GM18909 (cell line): Measurements from ENCODE around the gene DOLK.

Source experiments
- ATAC-seq: cut with Tn5 transposase; IDR thresholded peaks from one replicate; pipeline ENCODE4 v1.9.1; 2021; ENCODE audit warnings: mild to moderate bottlenecking; ENCODE audit not compliant: unreplicated experiment, poor library complexity

DOLK gene

DNA sequence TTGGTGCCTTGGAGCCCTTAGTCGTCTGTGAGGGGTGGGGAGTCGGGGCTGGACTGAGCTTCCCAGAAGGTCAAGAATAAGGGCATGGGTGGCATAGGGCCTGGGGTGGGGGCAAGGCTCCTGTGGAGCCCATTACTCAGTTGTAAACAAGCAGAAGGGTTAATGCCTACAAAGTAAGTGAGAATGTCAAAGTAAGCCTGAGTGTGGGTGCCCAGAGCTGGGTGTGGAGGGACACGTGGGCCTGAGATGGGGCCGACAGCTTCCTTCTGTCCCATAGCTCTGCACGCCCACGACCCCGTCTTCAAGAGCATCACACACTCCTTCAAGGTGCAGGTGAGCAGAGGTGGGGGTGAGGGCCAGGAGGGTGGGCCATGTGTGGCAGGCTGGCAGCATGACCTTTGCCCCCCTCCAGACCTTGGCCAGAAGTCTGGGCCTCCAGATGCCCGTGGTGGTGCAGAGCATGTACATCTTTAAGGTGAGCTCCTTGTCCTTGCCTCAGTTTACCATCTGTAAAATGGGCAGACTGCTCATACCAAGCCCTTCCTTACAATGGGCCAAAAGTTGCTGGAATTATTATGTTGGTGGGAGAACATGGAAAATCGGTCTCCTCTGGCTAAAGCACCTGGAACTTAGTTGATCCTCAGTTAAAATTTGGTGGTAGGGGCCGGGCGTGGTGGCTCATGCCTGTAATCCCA is 11.1 kb downstream of the DOLK start:
- no peak for ATAC-seq

DNA sequence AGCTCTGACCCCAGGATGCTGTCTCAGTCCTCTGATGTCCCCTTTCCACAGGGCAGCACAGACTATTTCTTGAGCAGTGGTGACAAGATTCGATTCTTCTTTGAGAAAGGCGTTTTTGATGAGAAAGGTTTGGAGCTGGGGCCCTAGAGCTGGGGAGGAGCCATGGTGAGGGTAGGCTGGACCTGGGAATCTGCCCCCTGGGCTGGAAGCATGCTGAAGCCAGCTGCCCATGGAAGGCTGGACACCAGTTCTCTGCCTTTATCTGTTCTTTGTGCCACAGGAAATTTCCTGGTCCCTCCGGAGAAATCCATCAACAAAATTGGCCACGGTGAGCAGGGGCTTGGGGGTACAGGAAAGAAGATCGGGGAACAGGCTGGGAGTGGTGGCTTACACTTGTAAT is 13.7 kb downstream of the DOLK start:
- no peak for ATAC-seq

DNA sequence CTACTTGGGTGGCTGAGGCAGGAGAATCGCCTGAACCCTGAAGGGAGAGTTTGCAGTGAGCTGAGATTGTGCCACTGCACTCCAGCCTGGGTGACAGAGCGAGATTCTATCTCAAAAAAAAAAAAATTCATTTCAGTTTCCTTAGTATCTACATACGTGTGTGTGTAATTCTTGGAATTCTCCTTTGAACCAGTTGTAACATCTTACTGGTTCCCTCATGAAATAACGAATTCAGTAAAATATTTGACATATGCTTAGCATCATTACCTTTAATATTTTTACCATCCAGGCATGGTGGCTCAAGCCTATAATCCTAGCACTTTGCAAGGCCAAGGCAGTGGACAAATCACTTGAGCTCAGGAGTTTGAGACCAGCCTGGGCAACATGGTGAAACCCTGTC is 17.8 kb downstream of the DOLK start:
- no peak for ATAC-seq

DNA sequence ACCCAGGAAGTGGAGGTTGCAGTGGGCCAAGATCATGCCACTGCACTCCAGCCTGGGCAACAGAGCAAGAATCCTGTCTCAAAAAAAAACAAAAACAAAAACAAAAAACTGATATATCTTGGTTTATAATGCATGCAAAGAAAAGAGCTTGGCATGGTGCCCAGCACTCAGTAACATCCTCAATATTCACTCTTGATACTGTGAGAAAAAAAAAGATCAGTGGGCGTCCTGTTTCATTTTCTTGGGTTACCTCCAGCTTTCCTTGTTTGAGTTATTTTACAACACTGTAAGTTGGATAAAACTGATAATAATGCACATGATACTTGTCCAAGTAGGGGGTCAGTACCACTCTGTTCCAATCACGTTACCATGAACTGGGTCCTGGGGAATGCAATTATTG is 18.8 kb downstream of the DOLK start:
- no peak for ATAC-seq

DNA sequence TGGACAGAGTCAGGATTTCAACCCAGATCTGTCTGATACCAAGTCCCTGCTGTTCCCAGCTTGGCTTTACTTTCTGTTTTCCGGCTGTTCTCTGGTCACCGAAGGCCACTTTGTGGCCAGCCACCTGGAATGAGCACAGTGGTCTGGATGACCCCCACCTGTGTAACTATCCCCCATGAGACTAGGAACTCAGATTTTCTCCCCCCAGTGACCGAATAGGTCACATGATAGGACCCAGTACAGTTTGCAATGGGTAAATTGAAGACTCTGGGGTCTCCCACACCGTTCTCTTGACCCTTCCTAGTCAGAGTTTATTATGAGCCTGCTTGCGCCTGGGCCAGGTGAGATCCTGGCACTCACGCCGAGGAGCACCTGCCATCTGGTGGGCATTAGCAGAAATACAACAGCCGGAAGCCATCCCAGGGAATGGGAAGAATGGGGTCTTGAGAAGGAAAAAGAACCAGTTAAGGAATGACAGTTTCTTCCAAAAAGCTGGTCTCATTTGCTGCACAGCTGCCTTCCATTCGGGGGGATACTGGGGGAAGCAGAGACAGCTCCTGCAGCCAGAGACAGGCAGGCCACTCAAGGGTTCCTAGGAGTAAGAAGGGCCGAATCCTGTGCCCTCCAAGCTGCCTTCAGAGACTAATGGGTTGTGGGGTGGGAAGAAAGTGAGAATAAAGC is 19.5 kb downstream of the DOLK start:
- ATAC-seq, result no peak

DNA sequence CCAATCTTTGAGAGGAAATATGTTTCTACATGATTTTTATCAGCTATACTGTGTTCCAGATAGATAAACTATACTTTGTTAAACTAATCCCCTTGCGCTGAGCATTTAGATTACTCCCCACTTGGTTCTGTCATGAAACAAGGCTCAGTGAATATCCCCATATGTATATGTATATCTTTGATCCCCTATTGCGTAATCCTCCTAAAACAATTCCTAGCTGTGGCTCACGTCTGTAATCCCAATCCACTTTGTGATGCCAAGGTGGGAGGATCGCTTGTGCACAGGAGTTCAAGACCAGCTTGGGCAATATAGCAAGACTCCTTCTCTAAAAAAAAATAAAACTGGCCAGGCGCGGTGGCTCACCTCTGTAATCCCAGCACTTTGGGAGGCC is 23.9 kb downstream of the DOLK start:
- ATAC-seq, result no peak

DNA sequence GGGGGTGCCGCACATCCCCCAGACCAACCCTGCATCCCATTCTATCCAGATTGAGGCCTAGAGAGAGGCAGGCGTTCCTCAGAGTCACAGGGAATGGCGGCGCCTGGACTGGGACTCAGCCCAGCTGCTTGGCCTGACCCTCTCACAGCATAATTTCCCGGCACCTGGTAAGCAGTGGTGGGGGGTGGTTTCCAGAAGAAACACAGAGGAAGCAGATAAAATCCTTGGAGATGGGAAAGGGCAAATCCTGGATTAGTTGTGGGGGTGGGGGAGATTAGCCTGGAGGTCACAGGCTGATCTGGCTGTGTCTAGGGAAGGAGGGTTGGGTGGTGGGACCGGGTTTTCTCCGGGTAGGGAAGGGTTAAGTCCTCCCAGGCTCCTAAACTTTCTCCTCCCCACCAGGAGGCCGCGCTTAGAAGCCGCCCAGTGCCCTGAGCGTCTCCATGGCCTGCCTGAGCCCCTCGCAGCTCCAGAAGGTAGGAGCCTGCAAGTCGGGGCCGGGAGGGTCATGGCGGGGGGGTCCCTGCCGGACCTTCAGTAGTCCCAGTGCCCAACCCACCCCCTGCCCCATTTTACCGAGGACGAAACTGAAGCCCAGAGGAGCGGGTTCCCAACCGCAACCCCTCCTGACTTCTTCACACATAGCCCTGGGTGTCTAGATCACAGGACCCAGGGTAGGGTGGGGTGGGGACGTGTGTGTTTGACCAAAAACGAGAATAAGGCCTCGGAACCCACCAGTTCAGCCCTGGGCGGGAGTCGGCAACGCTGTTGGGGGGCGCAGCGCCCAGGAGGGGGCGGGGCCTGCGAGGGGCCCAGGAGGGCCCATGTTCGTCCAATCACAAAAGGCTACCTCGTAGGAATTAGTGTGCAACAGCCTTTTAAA is 25.3 kb downstream of the DOLK start:
- ATAC-seq, result no peak

DNA sequence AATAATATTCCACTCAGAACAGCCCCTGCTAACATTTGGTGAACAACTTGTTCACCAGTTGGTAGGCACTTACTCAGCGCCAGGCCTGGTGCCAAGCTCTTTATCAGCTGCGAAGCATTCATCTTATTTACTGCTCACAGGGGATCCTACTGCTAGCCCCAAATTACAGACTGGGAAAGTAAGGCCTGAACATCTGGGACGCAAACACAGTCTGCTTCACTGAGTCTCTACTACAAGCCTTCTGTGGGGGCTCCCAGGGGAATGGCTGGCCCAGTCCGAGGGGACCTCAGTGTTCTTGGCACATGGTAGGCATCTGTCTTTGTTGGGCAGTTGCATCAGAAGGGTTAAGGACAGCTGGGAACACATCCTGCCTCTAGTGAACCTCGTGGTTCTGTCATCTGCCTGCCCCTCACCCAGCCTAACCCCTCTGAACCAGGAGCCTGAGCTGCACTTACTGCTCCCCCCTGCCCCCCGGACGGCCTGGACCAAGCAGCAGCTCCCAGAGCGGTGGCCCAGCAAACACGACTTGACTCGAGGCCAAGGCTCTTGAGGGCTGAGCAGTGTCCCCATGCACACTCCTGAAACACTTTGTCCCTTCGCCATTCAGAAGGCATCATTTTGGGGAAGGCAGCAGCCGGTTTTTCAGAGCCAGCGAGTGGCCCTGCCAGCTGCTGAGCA is 26.9 kb downstream of the DOLK start, which contains the start of gene PHYHD1:
Gene PHYHD1, plus strand, starts transcription at position 602 of the 678 bp plus-strand sequence. CDS start 1,342 bp downstream, outside the sequence.
- ATAC-seq, result no peak

DNA sequence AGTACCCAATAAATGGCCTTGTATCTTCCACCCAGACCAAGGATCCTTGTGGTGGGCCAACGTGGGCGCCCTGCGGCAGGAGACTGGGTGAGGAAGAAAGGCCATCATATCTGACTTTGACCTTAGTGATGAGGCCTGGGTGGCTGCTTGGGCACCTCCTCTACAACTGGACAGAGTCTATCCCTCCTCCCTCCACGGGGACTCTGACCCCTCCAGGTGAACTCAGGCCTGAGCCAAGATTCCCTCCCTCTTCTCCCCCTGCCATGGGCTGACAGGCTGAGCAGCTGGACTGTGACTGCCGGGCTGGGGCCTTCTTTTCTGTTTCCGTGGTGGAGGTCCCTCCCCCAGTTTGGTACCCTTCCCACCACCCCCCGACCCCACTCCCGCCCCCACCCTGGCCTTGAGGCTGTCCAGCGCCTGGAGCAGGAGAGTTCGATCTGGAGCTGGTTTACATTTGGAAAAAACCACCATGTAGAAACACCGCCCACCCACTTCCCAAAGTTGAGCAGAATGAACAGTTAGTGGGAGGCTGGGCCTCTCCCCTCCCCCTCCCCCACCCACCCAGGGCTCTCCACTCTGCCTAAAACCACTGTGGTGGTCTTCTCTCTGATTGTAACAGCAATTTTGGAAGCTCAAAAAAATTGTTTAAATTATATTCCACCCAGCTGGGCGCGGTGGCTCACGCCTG is 27.9 kb downstream of the DOLK start:
- ATAC-seq, result no peak

DNA sequence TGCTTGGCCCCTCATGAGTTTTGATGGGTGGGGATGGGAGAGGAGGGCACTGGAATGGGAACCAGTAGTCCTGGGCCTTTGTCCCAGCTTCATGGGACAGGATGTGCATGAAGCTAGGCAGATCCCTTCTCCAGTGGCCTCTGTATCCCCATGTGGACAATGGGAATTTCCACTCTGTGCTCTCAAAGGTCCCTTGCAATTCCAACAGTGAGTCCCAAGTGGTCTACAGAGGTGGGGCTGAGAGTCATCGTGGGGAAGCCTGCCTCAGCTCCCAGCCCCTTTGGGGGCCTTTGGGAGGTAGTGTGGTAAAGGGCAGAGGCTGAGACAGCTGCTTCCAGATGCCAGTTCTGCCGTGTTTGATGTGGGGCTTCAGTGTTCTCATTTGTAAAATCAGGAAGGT is 28.5 kb downstream of the DOLK start:
- no peak for ATAC-seq

DNA sequence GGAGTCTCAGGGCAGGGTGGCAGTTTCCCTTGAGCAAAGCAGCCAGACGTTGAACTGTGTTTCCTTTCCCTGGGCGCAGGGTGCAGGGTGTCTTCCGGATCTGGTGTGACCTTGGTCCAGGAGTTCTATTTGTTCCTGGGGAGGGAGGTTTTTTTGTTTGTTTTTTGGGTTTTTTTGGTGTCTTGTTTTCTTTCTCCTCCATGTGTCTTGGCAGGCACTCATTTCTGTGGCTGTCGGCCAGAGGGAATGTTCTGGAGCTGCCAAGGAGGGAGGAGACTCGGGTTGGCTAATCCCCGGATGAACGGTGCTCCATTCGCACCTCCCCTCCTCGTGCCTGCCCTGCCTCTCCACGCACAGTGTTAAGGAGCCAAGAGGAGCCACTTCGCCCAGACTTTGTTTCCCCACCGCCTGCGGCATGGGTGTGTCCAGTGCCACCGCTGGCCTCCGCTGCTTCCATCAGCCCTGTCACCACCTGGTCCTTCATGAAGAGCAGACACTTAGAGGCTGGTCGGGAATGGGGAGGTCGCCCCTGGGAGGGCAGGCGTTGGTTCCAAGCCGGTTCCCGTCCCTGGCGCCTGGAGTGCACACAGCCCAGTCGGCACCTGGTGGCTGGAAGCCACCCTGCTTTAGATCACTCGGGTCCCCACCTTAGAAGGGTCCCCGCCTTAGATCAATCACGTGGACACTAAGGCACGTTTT is 30.1 kb downstream of the DOLK start:
- ATAC-seq, result no peak

DNA sequence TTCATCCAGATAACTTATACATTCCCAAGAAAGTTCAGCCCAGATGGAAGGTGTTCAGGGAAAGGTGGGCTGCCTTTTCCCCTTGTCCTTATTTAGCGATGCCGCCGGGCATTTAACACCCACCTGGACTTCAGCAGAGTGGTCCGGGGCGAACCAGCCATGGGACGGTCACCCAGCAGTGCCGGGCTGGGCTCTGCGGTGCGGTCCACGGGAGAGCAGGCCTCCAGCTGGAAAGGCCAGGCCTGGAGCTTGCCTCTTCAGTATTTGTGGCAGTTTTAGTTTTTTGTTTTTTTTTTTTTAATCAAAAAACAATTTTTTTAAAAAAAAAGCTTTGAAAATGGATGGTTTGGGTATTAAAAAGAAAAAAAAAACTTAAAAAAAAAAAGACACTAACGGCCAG is 30.7 kb downstream of the DOLK start:
- ATAC-seq, result no peak

DNA sequence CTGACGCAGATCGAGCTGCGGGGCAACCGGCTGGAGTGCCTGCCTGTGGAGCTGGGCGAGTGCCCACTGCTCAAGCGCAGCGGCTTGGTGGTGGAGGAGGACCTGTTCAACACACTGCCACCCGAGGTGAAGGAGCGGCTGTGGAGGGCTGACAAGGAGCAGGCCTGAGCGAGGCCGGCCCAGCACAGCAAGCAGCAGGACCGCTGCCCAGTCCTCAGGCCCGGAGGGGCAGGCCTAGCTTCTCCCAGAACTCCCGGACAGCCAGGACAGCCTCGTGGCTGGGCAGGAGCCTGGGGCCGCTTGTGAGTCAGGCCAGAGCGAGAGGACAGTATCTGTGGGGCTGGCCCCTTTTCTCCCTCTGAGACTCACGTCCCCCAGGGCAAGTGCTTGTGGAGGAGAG is 31.2 kb downstream of the DOLK start:
- no peak for ATAC-seq

DNA sequence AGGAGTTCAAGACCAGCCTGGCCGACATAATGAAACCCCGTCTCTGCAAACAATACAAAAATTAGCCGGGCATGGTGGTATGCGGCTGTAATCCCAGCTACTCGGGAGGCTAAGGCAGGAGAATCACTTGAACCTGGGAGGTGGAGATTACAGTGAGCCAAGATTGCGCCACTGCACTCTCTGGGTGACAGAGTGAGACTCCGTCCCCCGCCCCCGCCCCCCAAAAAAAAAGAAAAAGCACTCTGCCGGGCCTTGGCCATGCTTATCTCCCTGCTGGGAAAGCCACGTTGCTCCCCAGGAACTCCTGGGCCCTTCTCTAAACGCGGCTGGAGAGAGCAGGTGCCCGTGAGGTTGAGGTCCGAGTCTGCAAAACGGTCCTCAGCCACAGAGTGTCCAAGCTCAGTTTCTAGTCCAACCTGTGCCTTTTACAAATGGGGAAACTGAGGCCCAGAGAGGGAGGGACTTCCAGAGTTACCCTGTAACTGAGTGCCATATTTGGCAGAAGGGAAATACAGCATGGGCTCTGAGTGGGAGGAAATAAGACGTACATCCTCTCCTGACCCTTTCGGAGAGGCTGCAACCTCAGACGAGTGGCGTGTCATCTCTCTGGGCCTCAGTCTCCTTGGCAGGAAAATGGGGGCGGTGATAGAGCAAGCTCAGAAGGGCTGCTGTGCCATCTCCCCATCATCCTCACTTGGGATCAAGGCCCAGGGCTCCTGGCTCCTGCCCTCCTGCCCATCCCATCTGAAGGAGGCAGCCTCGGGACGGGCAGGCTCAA is 33.2 kb downstream of the DOLK start:
- ATAC-seq, result no peak

DNA sequence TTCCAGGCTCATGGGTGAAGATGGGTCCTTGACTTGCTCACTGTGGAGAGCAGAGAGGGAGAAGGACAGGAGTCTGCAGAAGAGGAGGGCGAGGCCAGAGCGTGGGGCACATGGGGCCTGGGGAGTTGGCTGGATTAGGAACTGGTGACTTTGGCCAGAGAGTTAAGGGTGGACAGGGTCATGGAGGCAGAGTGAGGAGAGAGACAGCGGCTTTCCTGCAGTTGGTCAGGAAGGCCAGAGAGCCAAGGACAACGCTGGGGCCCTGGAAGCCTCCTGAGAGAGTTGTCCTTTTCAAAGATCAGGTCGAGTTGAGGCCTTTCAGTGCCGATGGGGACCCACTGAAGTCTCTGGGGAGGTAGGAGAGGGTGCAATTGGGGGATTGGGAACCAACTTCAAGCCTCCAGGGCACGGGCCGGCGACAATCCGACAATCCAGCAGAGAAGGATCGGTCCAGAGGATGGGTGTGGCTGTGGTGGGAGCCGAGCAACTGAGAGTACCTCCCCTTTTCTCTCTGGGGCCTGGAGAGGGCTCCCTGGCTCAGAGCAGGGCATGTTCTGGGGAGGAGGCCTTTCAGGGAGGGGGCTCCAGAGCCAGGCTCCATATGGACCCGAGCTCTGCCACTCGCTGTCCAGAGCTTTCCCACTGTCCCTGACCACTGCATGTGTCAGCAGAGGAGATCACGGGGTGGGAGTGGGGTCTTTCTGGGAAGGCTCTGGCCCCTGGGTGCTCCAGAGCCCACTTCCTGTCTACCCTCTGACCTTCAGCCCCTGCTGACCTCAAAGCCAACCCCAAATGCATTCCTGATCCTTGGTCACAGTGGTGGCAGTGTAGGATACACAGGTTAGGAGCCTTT is 34.1 kb downstream of the DOLK start:
- no peak for ATAC-seq

DNA sequence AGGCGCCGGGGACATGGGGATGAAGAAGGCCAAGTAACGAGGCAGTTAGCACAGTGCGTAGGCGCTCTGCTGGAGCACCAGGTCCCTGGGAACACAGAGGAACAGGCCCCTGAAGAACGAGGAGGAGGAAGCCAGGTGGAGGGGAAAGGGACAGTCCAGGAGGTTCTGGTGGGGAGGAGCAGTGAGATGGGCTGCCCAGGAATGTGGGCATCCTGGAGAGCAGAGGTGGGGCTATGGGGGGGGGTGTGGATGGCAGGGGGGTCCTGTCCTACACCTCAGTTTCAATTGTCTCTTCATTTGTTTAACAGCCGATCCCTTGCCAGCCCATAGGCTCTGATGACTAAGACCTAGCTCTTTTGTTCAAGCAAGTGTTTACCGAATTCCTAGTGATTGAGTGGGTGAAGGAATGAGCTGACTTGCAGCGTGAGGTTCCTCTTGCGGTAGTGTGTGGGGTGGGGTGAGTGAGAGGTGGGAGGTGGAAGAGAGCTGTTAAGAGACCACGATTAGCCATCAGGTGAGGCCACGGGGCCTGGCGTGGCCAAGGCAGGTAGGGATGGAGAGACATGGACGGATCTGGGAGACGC is 35.0 kb downstream of the DOLK start:
- ATAC-seq, result no peak

DNA sequence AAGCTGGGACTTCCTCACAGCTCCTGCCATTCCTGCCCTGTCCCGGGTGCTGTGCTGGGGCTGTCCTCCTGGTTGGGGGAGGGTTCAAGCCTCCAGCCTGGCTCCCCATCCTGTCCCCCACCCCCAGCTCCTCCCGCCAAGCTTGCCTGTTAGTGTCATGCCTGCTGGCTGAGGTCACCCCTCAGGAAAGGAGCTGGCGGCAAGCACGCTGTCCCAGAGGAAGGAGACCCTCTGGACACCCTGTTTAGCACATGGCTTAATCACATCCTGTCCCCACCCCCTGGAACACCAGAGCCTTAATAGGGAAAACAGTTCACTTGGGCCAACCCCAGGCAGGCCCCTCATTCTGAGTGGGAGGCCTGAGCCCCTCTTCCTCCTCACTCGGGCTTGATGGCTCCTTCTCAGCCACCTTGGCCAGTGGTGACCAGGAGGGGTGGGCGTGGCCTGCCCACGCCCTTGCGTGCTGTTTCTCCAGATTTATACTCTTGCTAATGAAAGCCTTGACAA is 35.8 kb downstream of the DOLK start:
- ATAC-seq, result no peak
